ACC112 (cell line): ENCODE data around the gene OBI1.

ENCODE experiments used
- H2AFZ ChIP-seq: fragments of 200-600 bp; sonication (generic); one replicate; pipeline ENCODE4 v1.6.0; 2017; ENCODE audit warnings: antibody characterized with exemption, low read length; ENCODE audit not compliant: unreplicated experiment
- H3K27ac ChIP-seq: fragments of 200-600 bp; sonication (generic); 2 replicates; pipeline ENCODE4 v1.5.1; 2014; ENCODE audit warnings: low read depth, mild to moderate bottlenecking, antibody characterized with exemption, low read length, moderate library complexity
- H3K27me3 ChIP-seq: fragments of 200-600 bp; sonication (generic); 2 replicates; pipeline ENCODE4 v1.6.1; 2014; ENCODE audit warnings: mild to moderate bottlenecking, antibody characterized with exemption, low read length, moderate library complexity, mixed read lengths; ENCODE audit not compliant: insufficient read depth
- H3K36me3 ChIP-seq: fragments of 200-600 bp; sonication (generic); 2 replicates; pipeline ENCODE4 v1.6.1; 2016; ENCODE audit warnings: mild to moderate bottlenecking, antibody characterized with exemption, low read length, moderate library complexity, mixed read lengths; ENCODE audit not compliant: insufficient read depth
- H3K4me1 ChIP-seq: fragments of 200-600 bp; sonication (generic); one replicate; pipeline ENCODE4 v1.6.1; 2016; ENCODE audit warnings: low read length, mixed read lengths; ENCODE audit not compliant: insufficient read depth, unreplicated experiment, control insufficient read depth
- H3K4me3 ChIP-seq: fragments of 200-600 bp; sonication (generic); 2 replicates; pipeline ENCODE4 v1.5.1; 2014; ENCODE audit warnings: mild to moderate bottlenecking, low read depth, low read length
- H3K79me2 ChIP-seq: fragments of 200-600 bp; sonication (generic); one replicate; pipeline ENCODE4 v1.6.0; 2016; ENCODE audit warnings: low read length; ENCODE audit not compliant: control insufficient read depth, unreplicated experiment, insufficient read depth

The OBI1 gene

DNA sequence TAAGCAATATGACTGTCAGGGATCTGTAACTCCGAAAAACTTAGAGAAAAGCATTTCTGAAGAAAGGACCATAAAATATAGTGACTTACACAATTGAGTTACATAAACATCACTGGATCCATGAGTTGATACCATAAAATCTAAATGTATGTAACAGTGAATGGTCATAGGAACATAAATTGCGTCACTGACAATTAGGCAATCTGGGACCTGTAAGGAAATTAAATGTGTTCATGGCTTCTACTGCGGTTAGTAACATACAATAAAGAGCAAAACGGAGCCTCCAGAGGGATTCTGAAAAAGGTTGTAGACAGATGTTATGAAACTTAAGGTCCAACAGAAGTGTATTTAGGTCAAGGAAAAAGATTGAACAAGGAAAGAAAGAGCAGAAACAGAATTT is 82.7 kb downstream of the OBI1 start:
- no peak overlapping the region for H3K27ac ChIP-seq
- H3K79me2 ChIP-seq: no peaks in the 10 kb centered on the region
- H3K36me3 ChIP-seq: no peaks in the 10 kb centered on the region
- no peaks in the 10 kb centered on the region for H3K4me1 ChIP-seq
- no peak overlapping the region for H2AFZ ChIP-seq
- H3K27me3 ChIP-seq: peaks cover 25% of the 10 kb centered on the region; the same call in 1 of the 2 replicates
- H3K4me3 ChIP-seq: no peak overlapping the region

DNA sequence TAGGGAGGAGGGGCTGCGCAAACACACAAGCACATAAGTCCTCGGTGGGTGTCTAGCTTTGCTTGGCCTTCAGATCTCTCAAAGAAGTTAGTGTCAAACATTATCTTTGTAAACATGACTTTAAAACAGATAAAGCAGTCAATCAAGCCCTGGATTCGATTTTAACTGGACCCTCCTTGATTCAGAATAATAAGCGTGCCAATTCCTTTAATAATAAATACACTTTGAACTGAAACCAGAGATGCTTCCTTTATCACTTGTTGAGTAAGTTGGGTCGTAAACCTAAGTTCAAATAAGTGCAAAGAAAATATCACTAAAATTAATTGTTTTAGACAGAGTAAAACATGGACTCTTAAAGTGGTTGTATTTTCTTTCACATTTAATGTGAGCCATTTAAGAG is 86.5 kb downstream of the OBI1 start:
- Histone ChIP-seq H3K36me3 (no peaks in the 10 kb centered on the region), H3K4me1 (no peaks in the 10 kb centered on the region), H3K4me3 (no peak overlapping the region), H2AFZ (no peak overlapping the region), H3K27ac (no peak overlapping the region), H3K27me3 (peaks cover 18% of the 10 kb centered on the region), H3K79me2 (no peaks in the 10 kb centered on the region)

DNA sequence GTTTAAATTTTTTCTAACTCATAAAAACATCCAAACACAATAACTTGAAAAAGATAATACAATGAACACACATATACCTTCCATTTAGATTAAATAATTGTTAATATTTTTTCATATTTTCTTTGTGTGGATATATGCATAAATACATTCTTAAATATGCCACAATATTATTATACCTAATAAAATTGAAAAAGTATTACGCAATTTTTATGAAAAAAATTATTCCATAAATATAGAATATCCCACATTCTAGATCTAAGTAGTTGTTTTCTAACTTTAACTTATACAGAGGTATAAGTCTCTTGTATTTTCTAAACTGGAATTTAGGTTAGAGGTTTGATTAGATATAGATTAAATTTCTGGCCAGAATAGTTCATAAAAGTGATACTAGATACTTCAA is 89.9 kb downstream of the OBI1 start:
- no peaks in the 10 kb centered on the region for H3K79me2 ChIP-seq
- H3K4me1 ChIP-seq: no peaks in the 10 kb centered on the region
- H3K27me3 ChIP-seq: peaks cover 20% of the 10 kb centered on the region
- no peaks in the 10 kb centered on the region for H3K36me3 ChIP-seq
- no peak overlapping the region for H2AFZ ChIP-seq
- H3K27ac ChIP-seq: no peak overlapping the region
- no peak overlapping the region for H3K4me3 ChIP-seq

DNA sequence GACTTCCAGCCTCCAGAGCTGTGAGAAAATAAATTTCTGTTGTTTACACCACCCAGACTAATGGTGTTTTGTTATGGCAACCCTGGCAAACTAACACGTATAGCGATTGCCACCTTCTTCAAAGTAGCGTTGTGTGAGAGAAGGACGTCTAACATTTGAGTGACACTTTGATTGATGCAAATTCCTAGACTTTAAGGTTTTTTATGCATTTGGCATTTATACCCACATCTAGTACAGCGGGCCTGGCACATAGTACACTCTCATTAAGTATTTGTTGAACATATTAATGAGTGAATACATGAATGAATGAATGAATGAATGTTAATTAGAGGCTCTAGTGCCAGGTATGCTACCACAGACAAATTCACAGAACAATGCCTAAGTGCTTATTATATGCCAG is 92.3 kb downstream of the OBI1 start:
- Histone ChIP-seq H3K27ac (no peak overlapping the region), H3K4me3 (no peak overlapping the region), H2AFZ (no peak overlapping the region), H3K27me3 (peaks cover 19% of the 10 kb centered on the region), H3K36me3 (no peaks in the 10 kb centered on the region), H3K4me1 (no peaks in the 10 kb centered on the region), H3K79me2 (no peaks in the 10 kb centered on the region)
